T-helper 2 cell treated with Interferon-gamma antibody and Interleukin-4, amounts not matched to agents 100 ng/mL and 5 ng/mL, for 36 hours (primary cell): ENCODE results near the gene ZNF496. TPM values are rescaled to one million over a fixed set of nuclear protein-coding genes. Genes with fewer than 3 reads are reported as not detected.

ENCODE experiments used
- intact Hi-C: fragments of 100-400 bp; cut with micrococcal nuclease; formaldehyde crosslinking; loops from one replicate; pipeline ENCODE4 v1.15.1; 2023
- total RNA-seq: library from RNA; stranded (reverse); gene quantifications from 2 replicates; pipeline ENCODE4 v1.2.3, GENCODE V29; 2022

The ZNF496 gene
- total RNA-seq, 1 donor from 2014 or later: 10.1 TPM

DNA sequence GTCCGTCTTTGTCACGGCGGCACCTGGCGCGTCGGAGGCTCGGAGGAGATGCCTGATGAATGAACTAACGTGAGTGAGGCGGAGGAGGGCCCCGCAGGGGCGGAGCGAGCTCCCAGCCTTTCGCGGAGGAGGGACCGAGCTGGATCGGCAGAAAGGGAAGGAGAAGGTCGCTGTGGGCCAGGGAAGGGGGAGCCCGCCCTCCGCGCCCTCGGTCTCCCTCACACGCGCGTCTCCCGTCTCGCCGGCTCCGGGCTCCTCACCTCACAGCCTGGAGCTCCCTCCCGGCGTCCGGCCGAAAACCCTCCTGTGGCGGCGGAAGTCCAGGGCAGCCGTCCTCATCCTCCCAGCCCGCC lies 519 bp downstream of the ZNF496 start:
- intact Hi-C loops: loop anchor here (1.0 to 10.0 kb wide), 6 partner anchors 121 to 765 kb away; partner anchors contain the start of genes AHCTF1, CNST, TFB2M and ZNF669

DNA sequence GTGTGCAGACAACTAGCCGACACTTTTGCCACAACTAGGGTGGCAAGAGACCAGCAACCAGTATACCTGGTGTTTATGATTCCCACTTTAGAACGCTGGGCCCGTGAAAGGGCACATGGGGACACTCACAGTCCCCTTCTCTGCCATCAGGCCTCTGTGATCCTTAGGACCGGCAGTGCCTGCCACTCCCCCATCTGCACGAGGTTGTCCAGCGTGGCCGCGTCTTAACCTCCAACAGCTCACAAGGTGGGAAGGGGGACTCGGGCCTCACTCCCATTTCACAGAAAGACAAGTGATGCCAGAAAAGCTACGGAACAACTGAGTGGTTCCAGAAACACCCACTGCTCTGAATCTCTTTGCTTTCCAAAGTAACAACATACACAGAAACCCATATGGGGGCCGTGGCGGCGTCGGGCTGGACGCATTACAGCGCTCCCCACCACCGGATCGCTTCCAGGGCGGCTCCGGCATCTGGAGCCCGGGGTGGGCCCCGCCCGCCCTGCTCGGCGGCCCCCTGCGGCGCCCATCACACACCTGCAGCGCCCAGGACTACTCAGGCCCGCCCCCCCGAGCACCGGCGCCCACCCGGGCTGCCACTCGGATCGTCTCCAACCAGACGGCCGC lies 1.0 kb downstream of the ZNF496 start:
- intact Hi-C loops: loop anchor here (1.0 to 10.0 kb wide), 6 partner anchors 120 to 764 kb away; partner anchors contain the start of genes AHCTF1, CNST, TFB2M and ZNF669

DNA sequence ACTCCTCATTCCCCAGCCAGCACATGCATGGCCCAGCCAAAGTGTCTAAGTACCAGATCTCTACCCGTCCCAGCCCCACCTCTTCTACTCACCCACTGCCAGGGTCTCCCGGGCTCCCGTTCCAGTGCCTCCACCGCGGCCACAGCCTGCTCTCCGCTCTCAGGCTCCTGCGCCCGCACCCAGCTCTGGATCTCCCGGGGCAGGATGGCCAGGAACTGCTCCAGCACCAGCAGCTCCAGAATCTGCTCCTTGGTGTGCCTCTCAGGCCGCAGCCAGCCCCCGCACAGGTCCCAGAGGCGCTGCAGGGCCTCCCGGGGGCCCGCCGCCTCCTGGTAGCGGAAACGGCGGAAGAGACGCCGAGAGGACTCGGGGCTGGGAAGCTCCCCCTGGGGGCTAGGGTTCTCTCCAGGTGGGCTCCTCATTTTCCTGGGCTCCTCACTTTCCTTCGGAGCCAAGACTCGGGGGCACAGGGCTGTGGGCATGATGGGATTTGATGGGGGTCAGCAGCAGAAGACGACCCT lies 2.5 kb downstream of the ZNF496 start:
- intact Hi-C loops: no loop called here

DNA sequence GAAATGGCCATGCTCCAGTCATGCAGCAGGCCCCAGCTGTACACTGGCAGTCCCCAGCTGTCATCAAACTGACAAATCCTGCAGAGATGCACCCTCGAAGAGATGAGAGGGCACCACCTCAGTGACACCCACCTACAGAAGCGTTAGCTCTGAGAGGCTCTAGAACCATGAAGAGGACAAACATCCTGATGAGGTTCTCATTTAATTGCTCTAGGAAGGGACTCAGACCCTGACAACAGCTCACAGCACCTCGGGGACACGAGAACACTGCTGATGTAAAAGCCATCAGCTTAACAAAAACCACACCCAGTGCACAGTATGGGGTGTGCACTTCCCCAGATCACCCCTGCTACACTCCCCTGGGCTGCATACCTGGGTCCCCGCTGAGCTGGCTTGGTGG lies 3.4 kb downstream of the ZNF496 start:
- intact Hi-C loops: no loop called here

DNA sequence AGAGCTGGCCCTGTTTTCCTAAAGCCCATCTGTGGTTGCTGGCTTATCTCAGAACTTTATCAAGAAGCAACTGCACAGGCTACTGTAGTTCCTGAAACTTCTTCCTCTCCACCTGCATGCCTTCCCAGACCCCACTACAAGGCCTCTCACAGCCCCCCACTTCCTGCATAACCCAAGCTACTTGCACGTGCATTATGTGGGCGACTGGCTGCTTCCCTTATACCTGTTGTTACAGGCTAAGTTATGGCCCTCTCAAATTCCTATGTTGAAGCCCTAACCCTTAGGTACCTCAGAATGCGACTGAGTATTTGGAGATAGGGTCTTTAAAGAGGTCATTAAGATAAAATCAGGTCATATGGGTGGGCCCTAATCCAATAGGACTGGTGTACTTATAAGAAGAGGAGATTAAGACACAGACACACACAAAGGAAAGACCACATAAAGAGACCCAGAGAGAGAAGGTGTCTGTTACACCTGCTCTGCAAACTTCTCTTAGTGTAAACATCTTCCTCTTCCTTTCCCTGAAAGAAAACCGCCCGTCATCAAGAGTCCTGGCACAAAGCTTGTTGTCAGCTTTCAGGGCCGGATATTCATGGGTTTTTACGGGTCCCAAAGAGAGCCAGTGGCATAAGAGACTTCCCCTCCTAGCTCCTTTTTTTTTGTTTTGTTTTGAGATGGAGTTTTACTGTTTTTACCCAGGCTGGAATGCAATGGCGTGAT lies 5.1 kb downstream of the ZNF496 start:
- intact Hi-C loops: no loop called here

DNA sequence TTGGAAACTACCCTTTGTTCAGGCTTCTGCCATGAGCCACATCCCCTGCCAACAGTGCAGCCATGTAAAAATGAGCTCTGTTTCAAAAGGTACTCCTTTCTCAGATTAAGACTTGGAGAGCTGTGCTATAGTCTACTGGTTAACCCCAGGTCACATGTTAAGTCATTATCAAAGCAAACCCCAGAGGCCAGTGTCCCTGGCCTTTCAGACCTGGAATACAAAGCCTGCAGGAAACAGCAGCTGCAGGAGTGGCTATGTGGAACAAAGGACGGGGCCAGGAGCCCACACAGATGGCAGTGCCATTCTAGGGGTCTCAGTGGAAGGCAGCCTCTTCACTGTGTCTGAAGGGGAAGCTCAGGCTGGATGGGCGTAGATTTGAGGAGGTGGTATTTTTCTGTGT lies 6.7 kb downstream of the ZNF496 start:
- intact Hi-C loops: no loop called here

DNA sequence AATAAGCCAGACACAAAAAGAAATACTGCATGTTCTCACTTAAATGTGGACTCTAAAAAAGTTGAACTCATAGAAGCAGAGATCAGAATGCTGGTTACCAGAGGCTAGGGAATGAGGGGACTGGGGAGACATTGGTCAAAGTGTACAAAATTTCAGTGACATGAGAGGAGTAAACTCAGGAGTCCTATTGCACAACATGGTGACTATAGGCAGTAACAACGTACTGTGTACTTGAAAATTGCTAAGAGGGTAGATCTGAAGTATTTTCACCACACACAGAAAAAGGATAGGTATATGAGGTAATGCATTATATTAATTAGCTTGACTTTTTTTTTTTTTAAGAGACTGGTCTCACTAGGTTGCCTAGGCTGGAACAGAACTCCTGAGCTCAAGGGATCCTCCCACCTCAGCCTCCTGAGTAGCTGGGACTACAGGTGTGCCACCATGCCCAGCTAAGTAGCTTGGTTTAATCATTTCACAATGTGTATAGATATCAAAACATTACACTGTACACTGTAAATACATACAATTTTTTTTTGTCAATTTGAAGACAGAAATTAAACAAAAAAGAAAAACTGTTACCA lies 7.4 kb downstream of the ZNF496 start:
- intact Hi-C loops: no loop called here

DNA sequence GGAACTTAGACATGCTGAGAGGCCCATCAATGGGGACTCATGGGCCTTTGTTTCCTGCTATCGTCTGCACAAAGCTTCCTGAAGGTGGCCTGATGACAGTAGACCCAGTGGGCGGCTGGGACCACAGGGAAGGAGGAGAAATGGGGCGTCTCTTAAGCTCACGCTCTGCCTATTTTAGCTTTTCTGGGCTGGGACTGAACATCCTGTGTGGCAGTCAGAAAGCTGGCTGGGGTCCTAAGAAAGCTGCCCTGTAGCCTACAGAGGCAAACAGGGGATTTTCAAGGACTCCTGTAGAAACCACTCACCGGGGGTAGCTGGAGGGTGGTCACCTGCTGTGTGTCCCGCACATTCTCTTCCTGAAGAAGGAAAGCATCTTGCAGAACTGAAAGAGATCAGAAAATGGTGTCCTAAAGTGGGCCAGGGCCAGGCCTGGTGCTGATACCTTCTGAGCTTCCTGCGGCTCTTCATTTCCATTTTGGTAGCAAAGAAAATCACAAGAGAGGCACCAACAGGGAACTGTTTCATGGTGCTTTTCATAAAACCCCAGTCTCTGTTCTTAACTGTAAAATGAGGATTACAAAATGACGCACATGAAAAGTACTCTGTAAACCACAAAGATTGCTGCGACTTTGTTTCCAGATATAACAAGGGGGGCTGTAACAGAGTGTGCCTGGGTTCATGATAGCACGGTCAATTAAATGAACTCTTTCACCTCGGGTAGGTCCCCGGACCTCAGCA lies 8.6 kb downstream of the ZNF496 start:
- intact Hi-C loops: no loop called here

DNA sequence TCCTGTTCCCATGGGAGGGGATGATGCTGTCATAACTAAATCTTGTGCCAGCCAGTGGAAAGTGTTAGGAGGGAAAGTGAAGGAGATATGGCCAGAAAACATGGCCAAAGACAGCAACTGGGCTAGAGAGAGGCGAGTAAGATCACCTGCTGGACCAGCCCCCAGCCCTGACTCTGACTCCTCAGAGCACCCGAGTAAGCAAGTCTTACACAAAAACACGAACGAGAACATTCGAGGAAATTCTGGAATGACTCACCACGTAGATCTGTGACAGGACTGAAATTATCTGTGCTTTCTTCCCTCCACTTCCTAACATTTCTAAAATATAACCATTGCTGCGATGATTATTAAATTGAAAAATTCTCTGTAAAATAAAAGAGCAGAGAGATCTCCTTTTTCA lies 9.2 kb downstream of the ZNF496 start:
- intact Hi-C loops: no loop called here

DNA sequence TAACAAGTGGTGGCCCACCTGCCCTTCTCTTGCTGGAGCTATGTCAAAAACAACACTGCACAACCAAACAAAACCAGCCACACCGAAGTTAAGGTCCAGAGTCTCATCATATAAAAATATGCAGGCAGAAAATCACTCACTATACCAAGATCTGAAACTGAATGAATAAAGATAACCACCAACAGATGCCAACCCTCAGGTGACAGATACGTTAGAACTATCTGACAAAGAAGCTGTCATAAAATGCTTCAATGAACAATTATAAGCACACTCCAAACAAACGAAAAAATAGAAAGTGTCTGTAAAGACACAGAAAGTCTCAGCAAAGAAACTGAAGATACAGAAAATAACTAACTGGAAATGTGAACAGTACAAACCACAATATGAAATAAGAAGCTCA lies 14.0 kb downstream of the ZNF496 start:
- intact Hi-C loops: no loop called here

DNA sequence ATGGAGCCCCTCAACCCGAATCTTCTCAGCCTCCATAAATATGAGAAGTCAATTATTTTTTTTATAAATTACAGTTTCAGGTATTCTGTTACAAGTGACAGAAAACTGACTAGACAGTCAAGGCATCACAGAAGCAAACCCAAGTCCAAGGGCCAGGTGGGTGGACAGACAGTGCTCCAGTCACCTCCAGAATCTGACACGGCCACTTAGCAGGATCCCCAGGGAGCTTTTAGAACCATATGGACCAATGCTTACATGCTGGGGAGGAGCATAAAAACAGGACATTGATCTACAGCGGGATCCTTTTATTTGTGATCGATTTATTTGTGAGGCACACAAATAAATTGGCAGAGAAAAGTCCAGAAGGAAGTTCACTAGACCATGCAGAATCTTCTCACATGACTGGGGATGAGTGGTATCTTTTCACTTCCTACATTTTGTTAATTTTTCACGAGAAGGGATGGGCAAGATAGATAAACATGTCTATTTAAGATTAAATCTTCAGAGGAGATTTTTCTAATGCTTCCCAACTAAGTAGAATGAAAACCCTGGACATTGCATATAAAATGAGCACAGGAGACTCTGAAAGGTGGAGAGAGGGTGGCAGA lies 15.0 kb downstream of the ZNF496 start:
- intact Hi-C loops: no loop called here

DNA sequence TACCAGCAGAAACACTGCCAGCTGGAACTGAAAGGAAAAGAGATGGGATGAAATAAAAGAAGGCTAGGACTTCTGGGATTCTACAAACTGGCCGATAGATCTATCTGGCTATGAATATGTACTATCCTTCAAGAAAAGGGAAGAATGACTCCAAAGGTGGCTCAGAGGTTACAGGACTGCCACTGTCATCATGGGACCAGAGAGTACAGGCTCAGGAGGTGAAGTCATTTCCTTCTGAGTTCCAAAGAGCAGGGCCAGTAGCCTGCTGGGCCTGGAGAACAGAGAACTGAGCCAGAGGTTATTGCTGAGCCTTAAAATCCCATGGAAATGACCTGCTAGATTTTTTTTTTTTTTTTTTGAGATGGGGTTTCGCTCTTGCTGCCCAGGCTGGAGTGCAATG lies 27.6 kb downstream of the ZNF496 start:
- intact Hi-C loops: no loop called here

DNA sequence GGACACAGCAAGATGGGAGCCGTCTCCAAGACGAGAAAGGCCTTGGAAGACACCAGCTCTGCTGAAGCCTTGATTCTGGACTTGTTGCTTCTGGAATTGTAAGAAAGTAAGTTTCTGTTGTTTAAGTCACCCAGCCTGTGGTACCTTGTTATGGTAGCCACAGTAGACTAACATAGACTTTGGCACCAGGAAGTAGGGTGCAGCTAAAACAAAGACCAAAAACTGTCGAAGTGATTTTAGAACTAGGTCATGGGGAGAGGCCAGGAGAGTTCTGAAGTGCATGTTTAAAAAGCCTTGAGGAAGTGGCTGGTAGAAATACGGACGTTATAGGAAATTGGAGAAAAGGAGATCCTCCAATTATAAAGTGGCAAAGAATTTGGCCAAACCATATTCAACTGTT lies 28.5 kb downstream of the ZNF496 start:
- intact Hi-C loops: no loop called here

DNA sequence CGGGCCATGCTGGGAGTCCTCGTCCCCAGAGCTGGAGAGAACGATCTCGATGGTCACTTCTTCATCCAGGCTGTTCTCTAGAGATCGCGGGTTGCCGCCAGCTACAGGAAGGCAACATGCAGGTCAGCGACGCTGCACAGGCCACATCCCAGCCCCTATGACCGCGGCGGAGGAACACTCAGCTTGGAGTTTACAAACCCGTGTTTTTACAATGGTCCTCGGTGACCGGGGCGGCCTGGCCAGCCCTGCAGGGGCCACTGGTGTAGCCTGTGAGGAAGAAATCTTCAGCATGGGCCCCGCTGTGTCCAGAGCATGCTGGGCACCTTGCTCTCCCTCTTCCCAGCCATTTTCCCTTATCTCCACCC lies 30.5 kb downstream of the ZNF496 start:
- intact Hi-C loops: no loop called here

DNA sequence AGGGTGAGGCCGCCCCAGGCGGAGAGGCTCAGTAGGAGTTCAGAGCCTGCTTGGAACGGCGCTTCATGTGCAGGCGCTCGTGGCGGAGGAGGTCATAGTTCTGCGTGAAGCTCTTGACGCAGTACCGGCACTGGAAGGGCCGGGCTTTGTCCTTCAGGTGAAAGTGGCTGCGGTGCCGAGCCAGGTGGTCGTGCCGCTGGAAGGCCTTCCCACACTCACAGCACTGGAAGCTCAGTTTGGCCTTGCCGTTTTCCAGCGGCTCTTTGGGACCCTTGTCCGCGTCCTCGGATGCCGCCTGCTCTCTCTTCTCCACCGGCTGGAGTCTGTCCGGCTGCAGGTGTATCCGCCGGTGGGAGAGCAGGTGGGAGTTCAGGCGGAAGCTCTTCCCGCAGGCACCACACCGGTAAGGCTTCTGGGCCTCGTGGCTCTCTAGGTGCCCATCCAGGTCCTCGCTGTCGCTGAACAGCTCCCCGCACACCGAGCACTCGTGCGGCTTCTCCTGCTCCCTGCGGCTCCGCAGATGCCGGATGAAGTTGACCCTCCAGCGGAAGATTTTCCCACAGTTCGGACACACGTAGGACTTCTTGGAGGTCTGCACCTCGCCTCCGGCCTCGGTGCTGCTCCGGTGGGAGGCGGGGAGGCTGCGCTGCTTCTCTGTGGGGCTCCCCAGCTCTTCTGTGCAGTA lies 31.0 kb downstream of the ZNF496 start:
- intact Hi-C loops: no loop called here

DNA sequence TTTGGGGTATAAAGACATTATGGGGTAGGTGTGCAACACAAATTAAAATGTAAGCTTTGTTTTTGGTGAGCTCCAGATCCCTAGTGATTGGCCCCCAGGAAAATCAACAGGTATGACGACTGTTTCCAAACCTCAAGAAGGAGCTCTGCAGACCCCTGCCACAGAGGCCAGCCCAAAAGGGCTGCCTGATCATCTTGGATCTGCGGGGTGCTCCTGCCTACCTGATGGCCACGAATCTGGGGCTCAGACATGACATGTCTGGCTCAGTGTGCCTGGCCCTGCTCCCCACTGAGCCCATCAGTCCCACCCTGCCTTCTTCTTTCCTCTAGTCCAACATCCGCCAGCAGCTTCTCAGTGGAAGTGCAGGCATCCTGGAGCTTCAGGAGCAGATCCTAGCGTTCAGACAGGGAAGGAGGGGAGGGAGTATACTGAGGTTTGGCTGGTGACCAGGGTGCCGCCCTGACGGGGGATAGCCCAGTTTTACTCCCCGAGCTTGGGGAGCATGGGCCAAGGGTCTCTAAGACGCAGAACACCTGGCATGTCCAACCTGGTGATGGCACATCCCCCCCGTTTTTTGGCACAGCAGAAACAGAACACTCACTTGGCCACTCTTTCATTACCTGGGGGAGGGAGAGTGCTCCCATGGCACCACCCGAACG lies 31.8 kb downstream of the ZNF496 start:
- intact Hi-C loops: no loop called here

DNA sequence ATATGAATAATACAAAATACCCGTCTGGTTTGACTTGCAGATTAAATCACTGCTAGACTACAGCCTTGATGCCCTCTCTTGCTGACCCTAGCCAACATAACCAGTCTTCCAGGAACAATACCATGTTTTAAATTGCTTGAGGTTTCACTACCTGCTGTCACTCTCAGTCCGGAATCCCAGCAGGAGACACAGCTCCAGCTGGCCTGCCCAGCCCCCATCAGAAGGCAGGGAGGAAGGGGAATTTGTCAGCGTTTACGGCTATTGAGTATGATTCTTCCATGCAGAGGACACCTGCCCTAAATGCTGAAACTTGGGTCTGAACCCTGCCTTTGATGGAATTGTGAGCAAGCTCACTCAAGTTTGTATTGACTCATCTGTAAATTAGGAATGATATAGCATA lies 33.0 kb downstream of the ZNF496 start:
- intact Hi-C loops: no loop called here

DNA sequence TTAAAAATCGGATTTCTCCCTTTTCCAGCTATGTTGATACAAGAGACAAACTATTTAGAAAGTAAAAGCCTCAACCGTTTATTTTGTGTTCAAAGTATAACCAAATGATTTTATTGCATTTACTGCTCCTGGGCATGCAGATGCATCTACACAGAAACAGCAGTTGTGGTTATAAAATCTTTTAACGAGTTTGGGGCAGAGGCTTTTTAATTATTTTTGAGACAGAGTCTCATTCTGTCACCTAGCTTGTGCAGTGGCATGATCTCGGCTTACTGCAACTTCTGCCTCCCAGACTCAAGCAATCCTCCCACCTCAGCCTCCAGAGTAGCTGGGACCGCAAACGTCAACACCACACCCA lies 33.6 kb downstream of the ZNF496 start:
- intact Hi-C loops: no loop called here

DNA sequence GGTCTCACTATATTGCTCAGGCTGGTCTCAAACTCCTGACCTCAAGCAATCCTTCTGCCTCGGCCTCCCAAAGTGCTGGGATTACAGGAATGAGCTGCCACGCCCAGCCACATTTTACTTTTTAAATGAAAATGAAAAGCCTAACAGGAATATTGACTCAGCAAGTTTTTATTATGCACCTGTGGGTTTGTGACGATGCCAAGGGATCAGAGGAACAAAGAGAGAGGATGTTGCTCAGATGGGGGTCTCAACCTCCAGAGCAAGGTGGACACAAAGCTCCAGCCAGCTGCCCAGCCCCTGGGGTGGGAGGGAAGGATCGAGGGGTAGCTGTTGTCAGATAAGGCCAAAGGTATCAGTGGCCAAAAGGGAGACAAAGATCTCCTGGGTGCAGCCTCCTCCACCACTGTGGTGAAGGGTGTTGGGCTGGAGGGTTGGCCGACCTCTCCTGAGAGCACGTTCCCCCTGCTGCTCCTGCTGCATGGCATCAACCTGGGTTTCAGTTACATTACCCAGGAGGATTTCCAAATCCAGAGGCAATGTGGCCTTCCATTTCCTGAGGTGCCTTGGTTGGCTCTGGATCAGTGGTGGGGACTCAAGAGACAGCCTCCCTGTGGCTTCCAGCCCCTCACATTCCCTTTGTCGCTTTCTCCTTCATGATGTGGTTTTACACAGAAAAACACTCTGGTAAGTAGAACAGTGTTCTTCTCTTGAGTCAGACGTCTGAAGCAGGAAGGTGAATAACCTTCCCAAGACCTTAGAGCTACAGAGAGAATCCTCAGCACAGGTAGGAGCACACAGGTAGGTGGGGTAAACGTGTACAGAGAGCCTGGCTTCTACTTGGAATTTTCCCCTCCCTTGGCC lies 34.2 kb downstream of the ZNF496 start:
- intact Hi-C loops: no loop called here
